NCI-H774 (cell line): ENCODE results near the gene COMMD6.
A peak's percentile ranks its signal among the peaks of the same experiment; 100 is the strongest.

Experiments used
- DNase-seq: peaks from one replicate; lab custom pipeline; 2025; lab: John Stamatoyannopoulos, UW

Gene COMMD6

GRCh38 chr13:75482070-75482819 is 55.4 kb downstream of the COMMD6 start, which contains the start of gene TBC1D4:
Gene TBC1D4, minus strand, starts transcription at chr13:75482169. Its CDS starts 402 bp downstream, at chr13:75481767.
- DNase-seq: peak; percentile 51

DNA sequence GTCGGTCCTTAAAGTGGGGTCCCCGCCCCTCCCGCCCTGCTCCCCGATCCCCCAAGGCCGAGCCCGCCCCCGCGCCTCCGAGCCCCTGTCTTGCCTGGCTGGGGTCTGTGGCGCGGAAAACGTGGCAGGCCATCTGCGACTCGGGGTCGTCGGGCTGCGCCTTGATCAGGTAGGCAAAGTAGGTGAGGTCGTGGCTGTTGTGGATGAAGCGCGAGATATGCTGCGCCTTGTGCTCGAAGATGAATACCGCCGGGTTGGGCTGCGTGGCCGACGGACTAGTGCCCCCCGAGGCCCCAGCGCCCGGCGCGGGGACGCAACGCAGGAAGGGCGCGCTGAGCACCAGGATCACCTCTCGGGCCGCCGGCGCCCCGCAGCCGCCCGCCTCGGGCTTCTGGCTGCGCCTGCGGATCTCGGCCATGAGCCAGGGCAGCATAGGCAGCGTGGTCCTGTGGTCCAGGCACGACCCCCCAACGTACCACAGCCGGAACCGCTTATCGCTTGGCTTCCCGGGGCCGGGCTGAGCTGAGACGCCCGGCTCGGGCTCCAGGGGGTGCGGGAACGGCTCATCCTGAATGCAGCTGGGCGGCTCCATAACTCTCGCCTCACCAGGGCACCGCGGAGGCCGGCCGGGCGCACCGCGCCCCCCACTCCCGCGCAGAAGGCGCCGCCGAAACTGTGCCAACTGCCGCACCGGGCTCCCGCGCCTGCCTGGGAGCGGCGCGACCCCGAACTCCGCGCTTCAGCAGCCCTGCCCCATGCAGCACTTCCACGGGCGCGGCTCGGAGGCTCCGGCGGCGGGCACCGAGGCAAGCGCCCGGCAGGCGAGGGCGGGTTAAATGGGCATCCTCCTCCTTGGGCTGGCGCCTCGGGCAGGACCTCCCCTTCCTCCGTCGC is 56.2 kb downstream of the COMMD6 start:
- DNase-seq: peak; percentile 7

DNA sequence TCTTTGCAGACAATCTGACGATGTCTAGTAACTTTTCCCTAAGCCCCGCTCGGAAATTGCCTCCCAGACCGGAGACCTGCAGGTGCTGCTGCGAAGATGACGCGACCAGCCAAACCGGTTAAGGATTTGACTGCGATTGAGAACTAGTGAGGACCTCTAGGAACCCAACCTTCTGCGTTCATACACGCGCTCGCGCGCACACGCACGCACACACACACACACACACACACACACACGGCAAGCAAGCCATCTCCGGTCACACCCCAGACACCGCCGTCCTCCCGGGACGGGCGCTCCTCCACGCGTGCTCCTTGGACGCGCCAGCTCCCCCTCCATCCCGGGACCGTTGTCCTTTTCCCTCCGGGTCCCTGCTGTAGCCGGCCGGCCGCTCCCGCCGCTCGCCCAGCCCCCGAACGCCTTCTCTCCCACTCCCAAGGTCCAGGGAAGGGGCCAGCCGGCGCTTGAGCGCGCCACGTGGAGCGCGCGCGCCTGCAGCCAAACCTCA is 56.9 kb downstream of the COMMD6 start:
- DNase-seq: peak; percentile 39

DNA sequence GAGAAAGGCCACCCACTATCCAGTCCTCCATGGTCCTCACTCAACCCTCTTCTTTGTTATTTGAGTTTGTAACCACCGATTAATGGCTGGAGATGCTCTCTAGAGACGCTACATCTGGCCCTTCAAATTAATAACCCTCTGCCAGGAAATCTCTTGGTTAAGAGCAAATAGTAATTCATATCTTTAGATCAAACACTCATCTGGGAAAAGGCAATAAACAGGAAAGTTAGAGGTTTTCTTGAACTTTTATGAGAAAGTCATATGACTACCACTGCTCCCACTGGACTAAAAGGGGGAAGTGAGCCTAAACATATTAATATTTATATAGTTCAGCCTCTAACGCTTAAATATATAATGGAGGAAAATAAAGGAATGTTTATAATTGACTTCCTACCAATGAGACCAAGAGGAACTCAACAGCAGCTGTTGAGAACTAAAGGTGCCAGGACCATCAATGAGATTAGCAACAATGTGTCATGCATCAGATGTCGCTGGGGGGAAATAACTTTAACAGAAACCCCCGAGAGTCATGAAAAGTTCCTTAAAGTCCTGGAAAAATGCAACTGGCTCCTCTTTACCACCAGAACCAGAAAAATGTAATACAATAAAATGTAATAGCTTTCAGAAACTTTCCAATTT is 58.4 kb downstream of the COMMD6 start:
- DNase-seq: no peak

DNA sequence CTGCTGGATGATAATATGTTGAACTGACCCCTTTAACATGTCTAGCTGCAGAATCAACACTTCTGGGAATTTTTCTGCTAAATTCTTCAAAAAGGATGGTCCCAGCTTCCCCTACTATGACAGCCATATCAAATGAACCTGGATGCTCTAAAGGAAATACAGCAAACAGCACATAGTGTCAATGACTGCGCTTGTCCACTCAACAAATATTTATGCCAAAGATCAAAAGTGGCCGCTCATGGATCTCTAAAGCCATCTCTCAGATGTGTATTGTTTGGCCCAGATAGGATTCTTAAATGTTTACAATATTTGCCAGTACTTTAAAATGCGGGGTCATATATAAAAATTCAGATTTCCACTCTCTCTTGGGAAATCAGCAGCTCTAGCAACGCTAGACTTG is 59.0 kb downstream of the COMMD6 start:
- DNase-seq: no peak
